HG03095 (cell line): ENCODE measurements around the gene MTMR12.
"Not testable (repeated sequence)": the region's sequence is repeated elsewhere in the genome, so short reads cannot be mapped to it uniquely, and the experiment has no call there.

Source experiments
- ATAC-seq: cut with Tn5 transposase; IDR thresholded peaks from one replicate; pipeline ENCODE4 v1.9.1; 2021; ENCODE audit warnings: moderate library complexity; ENCODE audit not compliant: unreplicated experiment

Gene MTMR12

GRCh38 chr5:32298059-32298415 is 14.7 kb downstream of the MTMR12 start:
- ATAC-seq = no peak

GRCh38 chr5:32297181-32298058 is 15.3 kb downstream of the MTMR12 start:
- ATAC-seq = no peak

GRCh38 chr5:32295966-32296772 is 16.6 kb downstream of the MTMR12 start:
- not testable (repeated sequence) for ATAC-seq

- no peak for ATAC-seq
Observed at GRCh38 chr5:32291591-32291990, 21.1 kb downstream of the MTMR12 start.

- ATAC-seq = no peak
Observed at GRCh38 chr5:32290922-32291321, 21.8 kb downstream of the MTMR12 start.

- ATAC-seq = not testable (repeated sequence)
Observed at GRCh38 chr5:32290501-32290900, 22.2 kb downstream of the MTMR12 start.

GRCh38 chr5:32289986-32290385 is 22.8 kb downstream of the MTMR12 start:
- ATAC-seq = not testable (repeated sequence)

GRCh38 chr5:32288135-32288534 is 24.6 kb downstream of the MTMR12 start:
- ATAC-seq = not testable (repeated sequence)

- not testable (repeated sequence) for ATAC-seq
Observed at GRCh38 chr5:32287525-32287924, 25.2 kb downstream of the MTMR12 start.

GRCh38 chr5:32285510-32286138 is 27.1 kb downstream of the MTMR12 start:
- ATAC-seq = no peak

- peak; percentile 50 for ATAC-seq
Observed at GRCh38 chr5:32283539-32284377, 29.0 kb downstream of the MTMR12 start.

- no peak for ATAC-seq
Observed at GRCh38 chr5:32283061-32283460, 29.7 kb downstream of the MTMR12 start.

- no peak for ATAC-seq
Observed at GRCh38 chr5:32282633-32283032, 30.1 kb downstream of the MTMR12 start.

GRCh38 chr5:32281378-32282133 is 31.2 kb downstream of the MTMR12 start:
- not testable (repeated sequence) for ATAC-seq

GRCh38 chr5:32280656-32281081 is 32.1 kb downstream of the MTMR12 start:
- peak; percentile 81 for ATAC-seq

GRCh38 chr5:32279786-32280185 is 33.0 kb downstream of the MTMR12 start:
- ATAC-seq = no peak

- no peak for ATAC-seq
Observed at GRCh38 chr5:32279223-32279622, 33.5 kb downstream of the MTMR12 start.

GRCh38 chr5:32278406-32278805 is 34.3 kb downstream of the MTMR12 start:
- ATAC-seq = no peak

- ATAC-seq = no peak
Observed at GRCh38 chr5:32277798-32278197, 34.9 kb downstream of the MTMR12 start.
